ENCODE results near the gene FIGN. TPM values are rescaled to one million over a fixed set of nuclear protein-coding genes. Genes with fewer than 3 reads are reported as not detected.

Gene FIGN
- total RNA-seq, 2 experiments from 2014 or later = not detected

- H3K9me3 Mint-ChIP-seq = peaks cover 3% of the 10 kb centered on the region
- no peak overlapping the region for H3K4me3 Mint-ChIP-seq
- intact Hi-C loops (cut with micrococcal nuclease) = no loop called here
- H3K27me3 Mint-ChIP-seq = no peaks in the 10 kb centered on the region
- no peaks in the 10 kb centered on the region for H3K4me1 Mint-ChIP-seq (ENCODE audit: low read depth)
- no peak for DNase-seq
- ChIA-PET POLR2A (no interaction called here), CTCF (no interaction called here)
- H3K36me3 Mint-ChIP-seq = no peaks in the 10 kb centered on the region
- H3K27ac Mint-ChIP-seq = no peak overlapping the region
Observed at GRCh38 chr2:163553601-163554000, 182.2 kb downstream of the FIGN start.

GRCh38 chr2:163552758-163553157 is 183.1 kb downstream of the FIGN start:
- ChIA-PET CTCF (no interaction called here), POLR2A (no interaction called here)
- H3K4me1 Mint-ChIP-seq (ENCODE audit: low read depth) = no peaks in the 10 kb centered on the region
- DNase-seq = no peak
- H3K9me3 Mint-ChIP-seq = peaks cover under 1% of the 10 kb centered on the region
- H3K27me3 Mint-ChIP-seq = no peaks in the 10 kb centered on the region
- H3K4me3 Mint-ChIP-seq = no peak overlapping the region
- intact Hi-C loops (cut with micrococcal nuclease) = no loop called here
- no peaks in the 10 kb centered on the region for H3K36me3 Mint-ChIP-seq
- no peak overlapping the region for H3K27ac Mint-ChIP-seq

DNA sequence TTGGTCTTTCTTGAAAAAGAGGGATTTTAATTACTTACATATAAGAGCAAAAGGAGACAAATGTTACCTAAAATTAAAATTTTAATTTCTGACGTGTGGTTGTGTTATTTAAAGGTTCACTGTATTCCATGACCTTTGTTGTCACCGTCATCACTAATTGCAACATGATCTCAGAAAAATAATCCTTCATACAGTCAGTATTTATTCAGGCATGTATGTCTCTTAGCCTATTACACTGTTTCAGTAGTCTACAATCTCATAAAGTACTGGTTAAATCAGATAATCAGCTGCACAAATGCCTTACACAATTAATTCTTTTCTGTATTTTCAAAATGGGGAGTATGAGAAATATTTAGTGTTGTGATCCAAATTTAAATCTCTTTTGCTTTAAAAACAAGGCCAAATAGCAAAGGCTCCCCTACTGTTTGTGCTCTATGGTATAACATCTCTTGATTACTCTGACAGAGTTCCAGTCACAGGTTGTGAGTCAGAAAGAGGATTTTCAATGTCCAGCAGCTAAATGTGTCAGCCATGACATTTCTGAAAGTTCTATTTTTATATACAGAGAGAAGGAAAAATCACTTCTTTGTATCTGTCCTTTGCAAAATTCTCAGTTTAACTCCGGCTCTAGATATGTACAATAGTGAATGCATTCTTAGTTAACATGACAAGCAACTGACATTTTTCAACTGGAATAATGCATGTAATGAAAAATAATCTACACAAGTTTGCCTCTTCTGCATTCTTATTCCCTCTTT is 184.0 kb downstream of the FIGN start:
- H3K4me1 Mint-ChIP-seq (ENCODE audit: low read depth) = no peaks in the 10 kb centered on the region
- intact Hi-C loops (cut with micrococcal nuclease) = no loop called here
- peaks cover 3% of the 10 kb centered on the region for H3K9me3 Mint-ChIP-seq
- no peak overlapping the region for H3K27ac Mint-ChIP-seq
- DNase-seq = no peak
- H3K36me3 Mint-ChIP-seq = no peaks in the 10 kb centered on the region
- POLR2A ChIA-PET = no interaction called here
- H3K27me3 Mint-ChIP-seq = no peaks in the 10 kb centered on the region
- no peak overlapping the region for H3K4me3 Mint-ChIP-seq
- CTCF ChIA-PET = no interaction called here

GRCh38 chr2:163548970-163549369 is 186.8 kb downstream of the FIGN start:
- DNase-seq = no peak
- ChIA-PET CTCF (no interaction called here), POLR2A (no interaction called here)
- no peak overlapping the region for H3K27ac Mint-ChIP-seq
- no peak overlapping the region for H3K4me3 Mint-ChIP-seq
- intact Hi-C loops (cut with micrococcal nuclease) = no loop called here
- no peaks in the 10 kb centered on the region for H3K4me1 Mint-ChIP-seq (ENCODE audit: low read depth)
- peaks cover 3% of the 10 kb centered on the region for H3K9me3 Mint-ChIP-seq
- H3K27me3 Mint-ChIP-seq = no peaks in the 10 kb centered on the region
- no peaks in the 10 kb centered on the region for H3K36me3 Mint-ChIP-seq

Measured in activated CD4-positive, alpha-beta memory T cell treated with anti-CD3 and anti-CD28 coated beads for 36 hours (primary cell).